GM23338 (cell line): ENCODE results near the gene INPP4B.

Experiments
- CREB1 ChIP-seq: fragments of 250-450 bp; sonication (Bioruptor Pico); IDR thresholded peaks from 2 replicates; pipeline ENCODE4 v1.5.0; 2020; ENCODE audit warnings: low read depth, mild to moderate bottlenecking, moderate library complexity
- CTCF ChIP-seq, 2 experiments: fragments of 200-600 bp in 1 of 2; sonication (generic) in 1 of 2; conservative IDR thresholded peaks; 2 replicates each; pipeline versions ENCODE4 v1.5.1 to v1.6.1; 2016 to 2017; ENCODE audit warnings: antibody characterized with exemption in 2 of 2, low read depth in 2 of 2, mild to moderate bottlenecking in 2 of 2, moderate library complexity in 1 of 2
- EZH2 ChIP-seq: fragments of 200-600 bp; sonication (generic); IDR thresholded peaks from one replicate; pipeline ENCODE4 v1.8.0; 2017; ENCODE audit warnings: antibody characterized with exemption, mild to moderate bottlenecking, low read depth; ENCODE audit not compliant: unreplicated experiment
- EZH2phosphoT487 ChIP-seq: fragments of 200-600 bp; sonication (generic); IDR thresholded peaks from one replicate; pipeline ENCODE4 v1.8.1; 2018; ENCODE audit warnings: antibody characterized with exemption; ENCODE audit not compliant: unreplicated experiment
- JUNB ChIP-seq: IDR thresholded peaks from one replicate; pipeline ENCODE4 v1.6.1; 2016; ENCODE audit warnings: antibody characterized with exemption; ENCODE audit not compliant: unreplicated experiment
- NANOG ChIP-seq: IDR thresholded peaks from 2 replicates; pipeline ENCODE4 v1.6.1; 2016; ENCODE audit warnings: antibody characterized with exemption, borderline replicate concordance
- POLR2AphosphoS5 ChIP-seq: IDR thresholded peaks from 2 replicates; pipeline ENCODE4 v1.6.1; 2016; ENCODE audit warnings: antibody characterized with exemption, low read depth
- STAT1 ChIP-seq: IDR thresholded peaks from one replicate; pipeline ENCODE4 v1.6.1; 2016; ENCODE audit warnings: antibody characterized with exemption; ENCODE audit not compliant: unreplicated experiment
- ZNF114 ChIP-seq: fragments of 250-450 bp; sonication (Bioruptor Pico); IDR thresholded peaks from 2 replicates; pipeline ENCODE4 v1.5.0; 2020; ENCODE audit warnings: mild to moderate bottlenecking, moderate library complexity
- ZNF331 ChIP-seq: fragments of 250-450 bp; sonication (Bioruptor Pico); IDR thresholded peaks from 2 replicates; pipeline ENCODE4 v1.5.0; 2020; ENCODE audit warnings: low read depth, mild to moderate bottlenecking, moderate library complexity
- TF ChIP-seq, protein P1 (sequence below): IDR thresholded peaks from one replicate; pipeline ENCODE4 v1.6.1; 2018; ENCODE audit warnings: antibody characterized with exemption; ENCODE audit not compliant: unreplicated experiment
- TF ChIP-seq, protein P2 (sequence below): fragments of 250-450 bp; sonication (Bioruptor Pico); IDR thresholded peaks from 2 replicates; pipeline ENCODE4 v1.5.0; 2020; ENCODE audit warnings: mild to moderate bottlenecking, moderate library complexity

- TF ChIP-seq EZH2phosphoT487: no peak
- TF ChIP-seq CTCF (conservative IDR thresholded peaks at IDR 0.05; ENCODE audit: low read depth in 2 of 2): no peak
- no peak for TF ChIP-seq POLR2AphosphoS5
- no peak for TF ChIP-seq CREB1
- TF ChIP-seq EZH2: no peak
- TF ChIP-seq JUNB: no peak
- no peak for TF ChIP-seq ZNF331 (CRISPR knock-in tag)
- TF ChIP-seq, protein P1, sequence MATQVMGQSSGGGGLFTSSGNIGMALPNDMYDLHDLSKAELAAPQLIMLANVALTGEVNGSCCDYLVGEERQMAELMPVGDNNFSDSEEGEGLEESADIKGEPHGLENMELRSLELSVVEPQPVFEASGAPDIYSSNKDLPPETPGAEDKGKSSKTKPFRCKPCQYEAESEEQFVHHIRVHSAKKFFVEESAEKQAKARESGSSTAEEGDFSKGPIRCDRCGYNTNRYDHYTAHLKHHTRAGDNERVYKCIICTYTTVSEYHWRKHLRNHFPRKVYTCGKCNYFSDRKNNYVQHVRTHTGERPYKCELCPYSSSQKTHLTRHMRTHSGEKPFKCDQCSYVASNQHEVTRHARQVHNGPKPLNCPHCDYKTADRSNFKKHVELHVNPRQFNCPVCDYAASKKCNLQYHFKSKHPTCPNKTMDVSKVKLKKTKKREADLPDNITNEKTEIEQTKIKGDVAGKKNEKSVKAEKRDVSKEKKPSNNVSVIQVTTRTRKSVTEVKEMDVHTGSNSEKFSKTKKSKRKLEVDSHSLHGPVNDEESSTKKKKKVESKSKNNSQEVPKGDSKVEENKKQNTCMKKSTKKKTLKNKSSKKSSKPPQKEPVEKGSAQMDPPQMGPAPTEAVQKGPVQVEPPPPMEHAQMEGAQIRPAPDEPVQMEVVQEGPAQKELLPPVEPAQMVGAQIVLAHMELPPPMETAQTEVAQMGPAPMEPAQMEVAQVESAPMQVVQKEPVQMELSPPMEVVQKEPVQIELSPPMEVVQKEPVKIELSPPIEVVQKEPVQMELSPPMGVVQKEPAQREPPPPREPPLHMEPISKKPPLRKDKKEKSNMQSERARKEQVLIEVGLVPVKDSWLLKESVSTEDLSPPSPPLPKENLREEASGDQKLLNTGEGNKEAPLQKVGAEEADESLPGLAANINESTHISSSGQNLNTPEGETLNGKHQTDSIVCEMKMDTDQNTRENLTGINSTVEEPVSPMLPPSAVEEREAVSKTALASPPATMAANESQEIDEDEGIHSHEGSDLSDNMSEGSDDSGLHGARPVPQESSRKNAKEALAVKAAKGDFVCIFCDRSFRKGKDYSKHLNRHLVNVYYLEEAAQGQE: no peak
- no peak for TF ChIP-seq STAT1
- TF ChIP-seq, protein P2, sequence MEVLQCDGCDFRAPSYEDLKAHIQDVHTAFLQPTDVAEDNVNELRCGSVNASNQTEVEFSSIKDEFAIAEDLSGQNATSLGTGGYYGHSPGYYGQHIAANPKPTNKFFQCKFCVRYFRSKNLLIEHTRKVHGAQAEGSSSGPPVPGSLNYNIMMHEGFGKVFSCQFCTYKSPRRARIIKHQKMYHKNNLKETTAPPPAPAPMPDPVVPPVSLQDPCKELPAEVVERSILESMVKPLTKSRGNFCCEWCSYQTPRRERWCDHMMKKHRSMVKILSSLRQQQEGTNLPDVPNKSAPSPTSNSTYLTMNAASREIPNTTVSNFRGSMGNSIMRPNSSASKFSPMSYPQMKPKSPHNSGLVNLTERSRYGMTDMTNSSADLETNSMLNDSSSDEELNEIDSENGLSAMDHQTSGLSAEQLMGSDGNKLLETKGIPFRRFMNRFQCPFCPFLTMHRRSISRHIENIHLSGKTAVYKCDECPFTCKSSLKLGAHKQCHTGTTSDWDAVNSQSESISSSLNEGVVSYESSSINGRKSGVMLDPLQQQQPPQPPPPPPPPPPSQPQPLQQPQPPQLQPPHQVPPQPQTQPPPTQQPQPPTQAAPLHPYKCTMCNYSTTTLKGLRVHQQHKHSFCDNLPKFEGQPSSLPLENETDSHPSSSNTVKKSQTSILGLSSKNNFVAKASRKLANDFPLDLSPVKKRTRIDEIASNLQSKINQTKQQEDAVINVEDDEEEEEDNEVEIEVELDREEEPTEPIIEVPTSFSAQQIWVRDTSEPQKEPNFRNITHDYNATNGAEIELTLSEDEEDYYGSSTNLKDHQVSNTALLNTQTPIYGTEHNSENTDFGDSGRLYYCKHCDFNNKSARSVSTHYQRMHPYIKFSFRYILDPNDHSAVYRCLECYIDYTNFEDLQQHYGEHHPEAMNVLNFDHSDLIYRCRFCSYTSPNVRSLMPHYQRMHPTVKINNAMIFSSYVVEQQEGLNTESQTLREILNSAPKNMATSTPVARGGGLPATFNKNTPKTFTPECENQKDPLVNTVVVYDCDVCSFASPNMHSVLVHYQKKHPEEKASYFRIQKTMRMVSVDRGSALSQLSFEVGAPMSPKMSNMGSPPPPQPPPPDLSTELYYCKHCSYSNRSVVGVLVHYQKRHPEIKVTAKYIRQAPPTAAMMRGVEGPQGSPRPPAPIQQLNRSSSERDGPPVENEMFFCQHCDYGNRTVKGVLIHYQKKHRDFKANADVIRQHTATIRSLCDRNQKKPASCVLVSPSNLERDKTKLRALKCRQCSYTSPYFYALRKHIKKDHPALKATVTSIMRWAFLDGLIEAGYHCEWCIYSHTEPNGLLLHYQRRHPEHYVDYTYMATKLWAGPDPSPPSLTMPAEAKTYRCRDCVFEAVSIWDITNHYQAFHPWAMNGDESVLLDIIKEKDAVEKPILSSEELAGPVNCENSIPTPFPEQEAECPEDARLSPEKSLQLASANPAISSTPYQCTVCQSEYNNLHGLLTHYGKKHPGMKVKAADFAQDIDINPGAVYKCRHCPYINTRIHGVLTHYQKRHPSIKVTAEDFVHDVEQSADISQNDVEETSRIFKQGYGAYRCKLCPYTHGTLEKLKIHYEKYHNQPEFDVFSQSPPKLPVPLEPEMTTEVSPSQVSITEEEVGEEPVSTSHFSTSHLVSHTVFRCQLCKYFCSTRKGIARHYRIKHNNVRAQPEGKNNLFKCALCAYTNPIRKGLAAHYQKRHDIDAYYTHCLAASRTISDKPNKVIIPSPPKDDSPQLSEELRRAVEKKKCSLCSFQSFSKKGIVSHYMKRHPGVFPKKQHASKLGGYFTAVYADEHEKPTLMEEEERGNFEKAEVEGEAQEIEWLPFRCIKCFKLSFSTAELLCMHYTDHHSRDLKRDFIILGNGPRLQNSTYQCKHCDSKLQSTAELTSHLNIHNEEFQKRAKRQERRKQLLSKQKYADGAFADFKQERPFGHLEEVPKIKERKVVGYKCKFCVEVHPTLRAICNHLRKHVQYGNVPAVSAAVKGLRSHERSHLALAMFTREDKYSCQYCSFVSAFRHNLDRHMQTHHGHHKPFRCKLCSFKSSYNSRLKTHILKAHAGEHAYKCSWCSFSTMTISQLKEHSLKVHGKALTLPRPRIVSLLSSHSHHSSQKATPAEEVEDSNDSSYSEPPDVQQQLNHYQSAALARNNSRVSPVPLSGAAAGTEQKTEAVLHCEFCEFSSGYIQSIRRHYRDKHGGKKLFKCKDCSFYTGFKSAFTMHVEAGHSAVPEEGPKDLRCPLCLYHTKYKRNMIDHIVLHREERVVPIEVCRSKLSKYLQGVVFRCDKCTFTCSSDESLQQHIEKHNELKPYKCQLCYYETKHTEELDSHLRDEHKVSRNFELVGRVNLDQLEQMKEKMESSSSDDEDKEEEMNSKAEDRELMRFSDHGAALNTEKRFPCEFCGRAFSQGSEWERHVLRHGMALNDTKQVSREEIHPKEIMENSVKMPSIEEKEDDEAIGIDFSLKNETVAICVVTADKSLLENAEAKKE: no peak
- no peak for TF ChIP-seq ZNF114
- TF ChIP-seq NANOG: no peak
These were observed 676.9 kb downstream of the INPP4B start for GRCh38 chr4:142169216-142169615.
